GM19468 (cell line): ENCODE measurements around the gene GPR156.
"Not testable (repeated sequence)": the region's sequence is repeated elsewhere in the genome, so short reads cannot be mapped to it uniquely, and the experiment has no call there.

ENCODE experiments used
- ATAC-seq: cut with Tn5 transposase; IDR thresholded peaks from one replicate; pipeline ENCODE4 v1.9.1; 2021; ENCODE audit warnings: mild to moderate bottlenecking, moderate library complexity, moderate number of reproducible peaks; ENCODE audit not compliant: unreplicated experiment; ENCODE audit errors: extremely low read depth

The GPR156 gene

DNA sequence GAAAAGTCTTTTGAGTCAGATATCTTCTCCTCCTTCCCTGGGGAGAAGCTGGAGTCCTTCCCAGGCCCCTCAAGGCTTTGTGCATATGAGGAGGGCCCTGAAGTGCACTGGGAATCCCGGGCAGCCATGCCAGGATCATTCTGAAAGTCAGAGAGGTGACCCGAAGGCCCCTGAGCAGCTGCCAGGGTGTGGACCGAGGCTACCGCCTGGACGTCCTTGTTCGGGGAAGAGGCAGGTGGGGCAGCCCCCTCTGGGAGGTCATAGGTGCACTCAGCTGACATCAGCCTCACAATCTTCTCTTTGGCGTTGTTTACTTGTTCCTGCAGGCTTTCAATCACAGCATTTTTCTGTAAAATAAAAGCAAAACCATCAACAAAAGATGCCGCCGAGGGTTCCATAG, 117.0 kb downstream of the GPR156 start:
- ATAC-seq = no peak

GRCh38 chr3:120167488-120167887, 117.5 kb downstream of the GPR156 start:
- ATAC-seq = no peak

DNA sequence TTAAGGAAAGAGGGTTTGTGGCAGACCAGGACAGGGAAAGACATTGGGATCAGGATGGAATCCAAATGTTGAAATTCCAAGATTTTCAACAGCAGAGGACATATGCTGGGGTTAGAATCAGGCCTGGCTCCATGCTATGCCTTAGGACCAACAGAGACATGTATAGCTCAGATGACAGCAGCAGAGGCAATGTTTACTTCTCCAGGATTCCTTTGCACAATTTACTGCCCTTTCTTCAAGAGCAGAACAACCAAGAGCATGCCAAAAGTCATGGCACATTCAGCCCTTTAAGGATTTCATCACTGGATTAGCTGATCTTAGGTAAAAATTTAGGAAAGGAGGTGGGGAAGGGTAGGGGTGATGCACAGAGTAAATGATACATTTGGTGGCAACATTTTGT, 121.2 kb downstream of the GPR156 start:
- no peak for ATAC-seq

- no peak for ATAC-seq
Measured at GRCh38 chr3:120163026-120163425, 122.0 kb downstream of the GPR156 start.

DNA sequence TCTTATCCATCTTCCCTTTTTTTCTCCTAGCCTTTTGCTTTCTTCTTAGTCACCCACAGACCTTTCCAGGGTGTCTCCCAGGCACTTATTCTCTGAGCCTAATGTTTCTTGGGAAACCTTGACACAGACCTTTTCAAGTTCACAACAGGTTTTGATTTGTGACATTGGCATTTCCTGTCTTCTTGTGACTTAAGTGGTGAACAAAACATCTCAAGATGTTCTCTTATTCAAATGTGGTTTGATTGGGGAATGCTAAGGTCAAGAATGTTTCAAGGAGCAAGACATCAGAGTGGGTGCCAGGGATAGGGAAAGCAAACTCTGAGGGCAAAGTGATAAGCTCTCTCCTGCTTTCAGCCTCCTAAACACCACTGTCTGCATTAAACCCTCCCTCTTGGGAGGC, 122.6 kb downstream of the GPR156 start:
- ATAC-seq = no peak

DNA sequence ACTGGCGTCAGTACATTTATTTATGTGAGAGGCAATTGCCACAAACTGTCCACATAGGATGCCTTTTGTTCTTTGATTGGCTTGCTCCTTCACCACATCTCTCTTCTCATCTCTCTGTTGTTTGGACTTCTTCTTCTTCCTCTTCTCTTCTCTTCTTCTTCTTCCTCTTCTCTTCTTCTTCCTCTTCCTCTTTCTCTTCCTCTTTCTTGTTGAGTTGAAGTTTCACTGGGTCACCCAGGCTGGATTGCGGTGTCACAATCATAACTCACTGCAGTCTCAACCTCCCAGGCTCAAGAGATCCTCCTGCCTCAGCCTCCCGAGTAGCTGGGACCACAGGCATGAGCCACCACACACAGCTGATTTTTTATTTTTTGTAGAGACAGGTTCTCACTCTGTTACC, 123.1 kb downstream of the GPR156 start:
- no peak for ATAC-seq

- no peak for ATAC-seq
Measured at GRCh38 chr3:120160050-120160449, 125.0 kb downstream of the GPR156 start.

- ATAC-seq = no peak
Measured at GRCh38 chr3:120157681-120158080, 127.3 kb downstream of the GPR156 start.

- no peak for ATAC-seq
Measured at GRCh38 chr3:120157113-120157512, 127.9 kb downstream of the GPR156 start.

DNA sequence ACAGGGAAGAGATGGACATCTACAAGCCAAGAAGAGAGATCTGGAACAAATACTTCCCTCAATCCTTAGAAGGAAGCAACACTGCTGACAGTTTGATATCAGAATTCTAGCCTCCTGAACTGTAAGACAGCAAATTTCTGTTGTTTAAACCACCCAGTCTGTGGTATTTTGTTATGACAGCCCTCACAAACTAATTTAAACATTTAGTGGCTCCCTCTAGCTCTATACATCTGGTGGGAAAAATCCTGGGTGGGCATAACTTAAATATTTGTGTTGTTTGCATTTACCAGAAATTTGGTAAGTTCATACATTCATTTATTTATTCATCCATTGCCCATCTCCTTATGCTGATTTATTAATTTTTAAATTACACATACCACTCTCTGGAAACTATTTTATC, 128.3 kb downstream of the GPR156 start:
- ATAC-seq = no peak

- not testable (repeated sequence) for ATAC-seq
Measured at GRCh38 chr3:120155694-120156093, 129.3 kb downstream of the GPR156 start.

- ATAC-seq = no peak
Measured at GRCh38 chr3:120155108-120155507, 129.9 kb downstream of the GPR156 start.

- ATAC-seq = no peak
Measured at GRCh38 chr3:120153294-120153693, 131.7 kb downstream of the GPR156 start.

DNA sequence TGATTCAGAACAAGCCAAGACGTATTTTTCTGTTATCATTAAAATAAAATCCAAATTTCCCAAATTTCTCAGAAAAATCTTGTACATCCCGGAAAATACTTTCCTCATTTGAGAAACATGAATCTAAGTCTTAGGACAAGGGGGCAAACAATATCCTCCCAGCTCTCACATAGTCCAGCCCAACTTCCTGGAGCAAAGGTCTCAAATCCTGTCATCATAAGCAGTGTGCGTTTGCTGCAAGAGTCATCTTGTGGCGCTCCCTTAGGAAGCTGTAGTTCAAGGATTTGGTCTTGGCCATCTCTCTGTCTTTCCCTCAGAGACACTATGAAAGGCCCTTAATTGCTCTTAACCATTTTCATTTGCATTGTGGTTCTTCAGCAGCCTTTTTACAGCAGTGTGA, 133.2 kb downstream of the GPR156 start:
- ATAC-seq = no peak

DNA sequence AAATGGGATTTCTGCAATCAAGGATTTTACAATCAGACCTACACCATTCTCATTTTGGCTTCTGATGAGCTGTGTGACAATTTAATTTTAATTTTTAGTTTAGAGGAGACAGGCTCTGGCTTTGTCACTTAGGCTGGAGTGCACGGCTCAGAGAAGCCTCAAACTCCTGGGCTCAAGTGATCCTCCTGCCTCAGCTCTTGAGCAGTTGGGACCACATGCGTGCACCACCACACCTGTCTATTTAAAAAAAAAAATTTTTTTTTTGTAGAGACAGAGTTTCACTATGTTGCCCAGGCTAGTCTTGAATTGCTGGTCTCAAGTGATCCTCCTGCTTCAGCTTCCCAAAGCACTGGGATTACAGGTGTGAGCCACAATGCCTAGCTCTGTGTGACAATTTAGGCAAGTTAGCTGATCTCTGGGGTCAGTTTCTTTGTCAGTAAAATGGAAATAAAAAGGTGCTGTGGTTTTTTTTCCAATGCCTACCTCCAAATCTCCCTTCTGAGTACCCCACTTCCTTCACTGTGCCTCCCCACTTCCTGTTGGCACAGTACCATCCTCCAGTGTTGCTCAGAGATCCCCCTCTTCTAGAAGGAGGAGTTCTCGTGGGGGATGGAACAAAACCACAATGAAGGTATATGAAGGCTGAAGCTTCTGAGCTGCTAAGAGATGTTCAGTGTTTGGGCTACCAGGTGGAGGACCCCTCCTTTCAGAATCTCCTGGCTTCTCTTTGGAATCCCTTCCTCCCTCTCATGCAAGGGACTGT, 136.7 kb downstream of the GPR156 start:
- ATAC-seq = no peak

DNA sequence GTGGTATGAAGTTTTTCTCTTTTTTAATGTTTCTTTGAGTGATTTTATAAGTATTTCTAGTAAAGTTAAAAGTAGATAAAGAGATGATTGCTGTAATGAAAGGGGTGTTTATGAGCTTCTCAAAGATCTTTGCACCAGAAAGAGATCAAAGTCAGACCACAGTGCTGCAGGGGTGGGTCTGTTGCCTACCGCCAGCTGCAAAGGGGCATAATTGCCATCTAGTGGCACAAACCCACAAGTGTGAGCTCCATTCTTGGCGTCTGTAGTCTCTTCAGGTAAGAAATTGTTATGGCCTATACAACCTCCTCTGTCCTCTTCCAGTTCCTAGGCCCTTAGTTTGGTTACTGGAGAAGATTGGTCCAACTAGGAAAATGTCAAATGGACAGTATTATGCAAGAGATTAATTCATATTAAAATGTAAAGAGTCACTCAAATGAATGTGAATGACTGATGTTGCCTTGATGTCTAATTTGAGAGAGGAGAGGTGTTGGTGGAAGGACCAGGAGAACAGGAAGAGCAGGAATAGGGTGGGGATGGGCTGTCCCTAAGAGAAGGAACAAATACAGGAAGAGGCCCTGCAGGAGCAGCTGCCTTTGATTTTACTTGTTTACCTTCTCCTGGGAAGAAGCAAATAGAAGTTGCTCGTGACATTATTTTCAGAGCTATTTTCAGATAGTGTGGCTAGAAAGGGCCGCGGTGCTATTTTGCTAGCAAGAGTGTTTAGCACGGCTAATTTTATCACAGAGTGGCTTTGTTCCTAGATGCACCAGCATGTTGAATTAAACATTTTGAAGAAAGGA, 137.8 kb downstream of the GPR156 start:
- ATAC-seq = no peak

GRCh38 chr3:120145542-120146285, 139.3 kb downstream of the GPR156 start:
- no peak for ATAC-seq

- ATAC-seq = no peak
Measured at GRCh38 chr3:120144267-120144666, 140.8 kb downstream of the GPR156 start.

DNA sequence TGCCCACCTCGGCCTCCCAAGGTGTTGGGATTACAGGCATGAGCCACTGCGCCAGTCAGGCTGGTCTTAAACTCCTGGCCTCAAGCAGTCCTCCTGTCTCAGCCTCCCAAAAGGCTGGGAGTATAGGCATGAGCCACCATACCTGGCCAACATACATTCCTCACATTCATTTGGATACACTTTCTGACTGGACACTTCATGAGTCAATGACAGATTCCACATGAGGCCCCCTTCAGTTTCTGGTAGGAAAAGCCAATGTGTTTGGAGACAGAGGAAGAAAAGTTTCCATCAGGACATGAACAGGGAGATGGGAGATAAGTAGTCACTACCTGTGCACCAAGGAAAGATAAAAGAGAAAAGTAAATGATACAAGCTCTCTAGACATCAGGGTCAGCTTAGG, 141.3 kb downstream of the GPR156 start:
- ATAC-seq = no peak

DNA sequence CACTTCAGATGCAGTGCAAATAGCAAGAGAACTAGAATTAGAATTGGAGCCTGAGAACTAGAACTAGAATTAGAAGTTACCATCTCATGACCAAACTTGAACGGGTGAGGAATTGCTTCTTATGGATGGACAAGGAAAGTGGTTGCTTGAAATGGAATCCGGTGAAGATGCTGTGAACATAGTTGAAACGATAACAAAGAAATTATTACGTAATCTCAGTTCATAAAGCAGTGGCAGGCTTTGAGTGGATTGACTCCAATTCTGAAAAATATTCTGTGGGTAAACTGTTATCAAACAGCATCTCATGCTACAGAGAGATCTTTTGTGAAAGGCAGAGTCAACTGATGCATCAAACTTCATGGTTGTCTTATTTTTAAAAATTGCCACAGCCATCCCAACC, 142.8 kb downstream of the GPR156 start:
- no peak for ATAC-seq
